NCI-H524 (cell line): Measurements from ENCODE around the gene AKAP3.

ENCODE experiments used
- DNase-seq, 2 experiments: peaks; one replicate each; lab custom pipeline; 2025; lab: John Stamatoyannopoulos, UW

Gene AKAP3

GRCh38 chr12:4648501-4649357 is at the start of gene AKAP3, which contains the start of gene NDUFA9:
TSS of gene AKAP3 (minus strand) at chr12:4649051. CDS start at chr12:4638196, 10,855 bp downstream.
TSS of gene NDUFA9 (plus strand) at chr12:4649114. CDS start at chr12:4649127, 13 bp downstream.
- peak; percentile 37 to 84 for DNase-seq

- DNase-seq = no peak
These were observed 41.9 kb upstream of the AKAP3 start for GRCh38 chr12:4690760-4691159.

GRCh38 chr12:4685317-4685716 is 36.5 kb upstream of the AKAP3 start:
- no peak for DNase-seq

GRCh38 chr12:4681732-4682131 is 32.9 kb upstream of the AKAP3 start:
- no peak for DNase-seq

- no peak for DNase-seq
These were observed 30.9 kb upstream of the AKAP3 start for GRCh38 chr12:4679711-4680110.

GRCh38 chr12:4665236-4665635 is 16.4 kb upstream of the AKAP3 start:
- DNase-seq = no peak

- no peak for DNase-seq
These were observed 15.2 kb upstream of the AKAP3 start for GRCh38 chr12:4663971-4664505.

GRCh38 chr12:4653691-4654090 is 4.8 kb upstream of the AKAP3 start:
- DNase-seq = no peak

- no peak for DNase-seq
These were observed 4.4 kb upstream of the AKAP3 start for GRCh38 chr12:4653257-4653656.

GRCh38 chr12:4649358-4649661 is 459 bp upstream of the AKAP3 start:
- no peak for DNase-seq

- peak in 1 of 2 experiments; percentile 42 for DNase-seq
These were observed 749 bp downstream of the AKAP3 start for GRCh38 chr12:4648104-4648500.

GRCh38 chr12:4645023-4645422 is 3.8 kb downstream of the AKAP3 start:
- DNase-seq = no peak

GRCh38 chr12:4643747-4644146 is 5.1 kb downstream of the AKAP3 start:
- no peak for DNase-seq

GRCh38 chr12:4630262-4630661 is 18.6 kb downstream of the AKAP3 start:
- no peak for DNase-seq

- no peak for DNase-seq
These were observed 20.4 kb downstream of the AKAP3 start for GRCh38 chr12:4628406-4628805.

GRCh38 chr12:4626543-4626942 is 22.3 kb downstream of the AKAP3 start:
- DNase-seq = no peak

GRCh38 chr12:4621511-4621910 is 27.3 kb downstream of the AKAP3 start:
- DNase-seq = no peak

GRCh38 chr12:4615667-4616066 is 33.2 kb downstream of the AKAP3 start:
- no peak for DNase-seq

GRCh38 chr12:4610481-4610880 is 38.4 kb downstream of the AKAP3 start:
- no peak for DNase-seq

GRCh38 chr12:4609071-4609470 is 39.8 kb downstream of the AKAP3 start:
- no peak for DNase-seq

GRCh38 chr12:4607056-4607455 is 41.8 kb downstream of the AKAP3 start:
- no peak for DNase-seq

- DNase-seq = peak; percentile 73 to 79
These were observed 44.1 kb downstream of the AKAP3 start for GRCh38 chr12:4604684-4605193.

GRCh38 chr12:4603946-4604345 is 44.9 kb downstream of the AKAP3 start:
- no peak for DNase-seq
